Tibial nerve (tissue), 3 donors: ENCODE measurements around the gene RAB3D.

Experiments used
- POLR2A ChIP-seq, 2 donors: fragments of 450-650 bp; IDR thresholded peaks; one replicate each; pipeline ENCODE4 v1.6.1; 2017; ENCODE audit warnings: antibody characterized with exemption in 2 of 2, mild to moderate bottlenecking in 2 of 2, moderate library complexity in 2 of 2
- TF ChIP-seq, protein P1 (sequence below), 5 experiments: fragments of 200-600 bp in 3 of 5; fragments of 450-650 bp in 2 of 5; sonication (generic) in 3 of 5; IDR thresholded peaks; one replicate each; pipeline ENCODE4 v1.5.1; 2016 to 2019; ENCODE audit warnings: antibody characterized with exemption in 5 of 5, mild to moderate bottlenecking in 3 of 5, moderate library complexity in 2 of 5

DNA sequence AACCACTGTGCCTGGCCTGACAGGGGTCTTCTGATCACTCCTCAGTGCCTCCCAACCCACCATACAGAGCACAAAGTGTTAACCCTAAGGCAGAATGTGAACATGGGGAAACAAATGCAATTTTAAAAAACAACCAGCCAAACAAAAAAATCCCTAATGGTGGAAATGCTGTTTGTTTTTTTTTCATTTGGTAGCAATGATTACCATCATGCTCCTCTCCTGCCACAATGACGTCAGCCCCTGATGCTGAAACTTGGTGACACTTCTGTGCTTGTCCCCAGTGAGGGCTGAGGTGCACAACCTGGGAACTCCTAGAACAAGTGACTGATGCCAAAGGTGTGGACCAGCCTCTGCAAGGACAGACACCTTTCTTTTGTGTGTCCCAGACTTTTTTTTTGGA is 47.5 kb downstream of the RAB3D start:
- TF ChIP-seq, protein P1, sequence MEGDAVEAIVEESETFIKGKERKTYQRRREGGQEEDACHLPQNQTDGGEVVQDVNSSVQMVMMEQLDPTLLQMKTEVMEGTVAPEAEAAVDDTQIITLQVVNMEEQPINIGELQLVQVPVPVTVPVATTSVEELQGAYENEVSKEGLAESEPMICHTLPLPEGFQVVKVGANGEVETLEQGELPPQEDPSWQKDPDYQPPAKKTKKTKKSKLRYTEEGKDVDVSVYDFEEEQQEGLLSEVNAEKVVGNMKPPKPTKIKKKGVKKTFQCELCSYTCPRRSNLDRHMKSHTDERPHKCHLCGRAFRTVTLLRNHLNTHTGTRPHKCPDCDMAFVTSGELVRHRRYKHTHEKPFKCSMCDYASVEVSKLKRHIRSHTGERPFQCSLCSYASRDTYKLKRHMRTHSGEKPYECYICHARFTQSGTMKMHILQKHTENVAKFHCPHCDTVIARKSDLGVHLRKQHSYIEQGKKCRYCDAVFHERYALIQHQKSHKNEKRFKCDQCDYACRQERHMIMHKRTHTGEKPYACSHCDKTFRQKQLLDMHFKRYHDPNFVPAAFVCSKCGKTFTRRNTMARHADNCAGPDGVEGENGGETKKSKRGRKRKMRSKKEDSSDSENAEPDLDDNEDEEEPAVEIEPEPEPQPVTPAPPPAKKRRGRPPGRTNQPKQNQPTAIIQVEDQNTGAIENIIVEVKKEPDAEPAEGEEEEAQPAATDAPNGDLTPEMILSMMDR (IDR thresholded peaks at IDR 0.05): no peak
- no peak for TF ChIP-seq POLR2A (IDR thresholded peaks at IDR 0.05)
